ENCODE measurements around the gene MAP3K20.

GRCh38 chr2:173099804-173100203 is 24.2 kb downstream of the MAP3K20 start:
- TF ChIP-seq, protein P1, sequence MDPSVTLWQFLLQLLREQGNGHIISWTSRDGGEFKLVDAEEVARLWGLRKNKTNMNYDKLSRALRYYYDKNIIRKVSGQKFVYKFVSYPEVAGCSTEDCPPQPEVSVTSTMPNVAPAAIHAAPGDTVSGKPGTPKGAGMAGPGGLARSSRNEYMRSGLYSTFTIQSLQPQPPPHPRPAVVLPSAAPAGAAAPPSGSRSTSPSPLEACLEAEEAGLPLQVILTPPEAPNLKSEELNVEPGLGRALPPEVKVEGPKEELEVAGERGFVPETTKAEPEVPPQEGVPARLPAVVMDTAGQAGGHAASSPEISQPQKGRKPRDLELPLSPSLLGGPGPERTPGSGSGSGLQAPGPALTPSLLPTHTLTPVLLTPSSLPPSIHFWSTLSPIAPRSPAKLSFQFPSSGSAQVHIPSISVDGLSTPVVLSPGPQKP (IDR thresholded peaks at IDR 0.05; ENCODE audit: low read depth, low read length) = no peak
- TF ChIP-seq CEBPB (IDR thresholded peaks at IDR 0.05; ENCODE audit: borderline replicate concordance in 1 of 2, low read depth in 2 of 2, low read length in 2 of 2) (no peak), ZNF217 (IDR thresholded peaks at IDR 0.05) (no peak), PAX8 (IDR thresholded peaks at IDR 0.05) (no peak), POLR2A (IDR thresholded peaks at IDR 0.05; ENCODE audit: low read depth, low read length) (no peak), ETV6 (conservative IDR thresholded peaks at IDR 0.05 in 1 of 2, IDR thresholded peaks at IDR 0.05 in 1 of 2; ENCODE audit: borderline replicate concordance in 1 of 2, low read depth in 1 of 2) (no peak), TAF1 (IDR thresholded peaks at IDR 0.05; ENCODE audit: borderline replicate concordance, low read depth, low read length) (no peak), MTA3 (IDR thresholded peaks at IDR 0.05; ENCODE audit: borderline replicate concordance, low read length) (no peak), SUPT20H (IDR thresholded peaks at IDR 0.05; ENCODE audit: borderline replicate concordance, control insufficient read depth, low read depth, low read length) (no peak), CREM (IDR thresholded peaks at IDR 0.05; ENCODE audit: low read depth) (no peak)
- TF ChIP-seq, protein P2, sequence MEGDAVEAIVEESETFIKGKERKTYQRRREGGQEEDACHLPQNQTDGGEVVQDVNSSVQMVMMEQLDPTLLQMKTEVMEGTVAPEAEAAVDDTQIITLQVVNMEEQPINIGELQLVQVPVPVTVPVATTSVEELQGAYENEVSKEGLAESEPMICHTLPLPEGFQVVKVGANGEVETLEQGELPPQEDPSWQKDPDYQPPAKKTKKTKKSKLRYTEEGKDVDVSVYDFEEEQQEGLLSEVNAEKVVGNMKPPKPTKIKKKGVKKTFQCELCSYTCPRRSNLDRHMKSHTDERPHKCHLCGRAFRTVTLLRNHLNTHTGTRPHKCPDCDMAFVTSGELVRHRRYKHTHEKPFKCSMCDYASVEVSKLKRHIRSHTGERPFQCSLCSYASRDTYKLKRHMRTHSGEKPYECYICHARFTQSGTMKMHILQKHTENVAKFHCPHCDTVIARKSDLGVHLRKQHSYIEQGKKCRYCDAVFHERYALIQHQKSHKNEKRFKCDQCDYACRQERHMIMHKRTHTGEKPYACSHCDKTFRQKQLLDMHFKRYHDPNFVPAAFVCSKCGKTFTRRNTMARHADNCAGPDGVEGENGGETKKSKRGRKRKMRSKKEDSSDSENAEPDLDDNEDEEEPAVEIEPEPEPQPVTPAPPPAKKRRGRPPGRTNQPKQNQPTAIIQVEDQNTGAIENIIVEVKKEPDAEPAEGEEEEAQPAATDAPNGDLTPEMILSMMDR (IDR thresholded peaks at IDR 0.05 in 2 of 3, conservative IDR thresholded peaks at IDR 0.05 in 1 of 3; ENCODE audit: control insufficient read depth in 2 of 3, extremely low read depth in 1 of 3, insufficient read depth in 1 of 3, low read depth in 3 of 3, low read length in 3 of 3) = no peak
- TF ChIP-seq, protein P3, sequence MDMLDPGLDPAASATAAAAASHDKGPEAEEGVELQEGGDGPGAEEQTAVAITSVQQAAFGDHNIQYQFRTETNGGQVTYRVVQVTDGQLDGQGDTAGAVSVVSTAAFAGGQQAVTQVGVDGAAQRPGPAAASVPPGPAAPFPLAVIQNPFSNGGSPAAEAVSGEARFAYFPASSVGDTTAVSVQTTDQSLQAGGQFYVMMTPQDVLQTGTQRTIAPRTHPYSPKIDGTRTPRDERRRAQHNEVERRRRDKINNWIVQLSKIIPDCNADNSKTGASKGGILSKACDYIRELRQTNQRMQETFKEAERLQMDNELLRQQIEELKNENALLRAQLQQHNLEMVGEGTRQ (IDR thresholded peaks at IDR 0.05; ENCODE audit: borderline replicate concordance, low read depth, low read length) = no peak
